ENCODE data around the gene FOXR1.

The FOXR1 gene

DNA sequence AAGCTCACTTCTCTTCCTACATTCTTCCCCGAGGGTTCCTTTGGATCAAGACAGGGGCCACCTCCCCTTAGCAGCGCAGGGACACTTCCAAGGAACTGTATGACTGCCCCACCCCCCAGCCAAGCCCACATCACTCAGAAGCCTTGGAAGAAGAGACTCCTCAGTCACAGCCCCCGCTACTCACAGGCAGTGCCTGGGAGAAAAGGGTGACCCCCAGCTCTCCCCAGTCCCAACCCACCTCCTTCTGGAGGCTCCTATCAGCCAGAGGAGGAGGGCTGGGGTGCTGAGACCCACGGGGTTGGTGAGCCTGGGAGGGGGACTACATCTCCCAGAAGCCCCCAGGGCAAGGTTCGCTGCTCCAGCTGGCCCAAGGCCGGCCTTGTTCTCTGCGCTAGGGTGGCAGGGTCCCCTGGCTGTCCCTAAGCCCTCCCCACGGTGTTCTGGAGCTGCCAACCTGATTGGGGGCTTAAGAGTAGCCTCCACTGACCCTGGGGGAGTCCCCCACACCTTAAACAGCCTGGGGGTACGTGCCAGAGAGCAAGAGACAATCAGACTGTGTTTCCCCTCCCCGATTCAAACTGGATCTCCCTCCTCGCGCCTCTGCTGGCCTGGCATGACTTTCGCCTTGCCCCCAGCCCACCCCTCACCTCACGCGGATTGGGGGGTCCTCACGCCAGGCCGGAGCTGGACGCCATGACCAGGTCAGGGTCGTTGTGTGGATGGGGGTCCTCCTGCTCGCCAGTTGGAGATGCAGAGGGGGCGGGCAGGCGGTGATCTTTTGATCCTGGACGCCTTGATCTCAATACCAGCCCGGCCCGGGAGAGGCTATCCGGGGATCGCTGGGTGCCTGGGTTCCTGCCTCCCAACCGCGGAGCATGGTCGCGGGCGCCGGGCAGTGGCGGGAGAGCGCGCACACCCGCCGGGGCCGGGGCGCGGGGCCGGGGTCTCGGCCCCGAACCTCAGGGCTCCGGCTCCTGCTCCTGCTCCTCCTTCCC lies 46.7 kb upstream of the FOXR1 start:
- Histone ChIP-seq H3K79me2 (ENCODE audit: control insufficient read depth, insufficient read depth, low read length) (peaks cover 49% of the 10 kb centered on the region), H3K27ac (ENCODE audit: low read depth, low read length) (no peak overlapping the region), H4K5ac (ENCODE audit: low read length) (no peak overlapping the region), H3K27me3 (ENCODE audit: insufficient read depth, low read length, poor library complexity) (no peaks in the 10 kb centered on the region), H3K4me3 (ENCODE audit: low read length) (peak overlapping the region; percentile 87), H2AK5ac (ENCODE audit: low read length) (no peak overlapping the region), H3K56ac (ENCODE audit: low read length) (peak overlapping the region; percentile 97), H2BK5ac (ENCODE audit: low read length) (peak overlapping the region; percentile 51), H3K18ac (ENCODE audit: low read length) (peak overlapping the region; percentile 54), H3K23ac (ENCODE audit: low read length) (peak overlapping the region; percentile 72), H2BK15ac (replicated peaks; ENCODE audit: low read depth) (no peak overlapping the region), H4K8ac (ENCODE audit: low read depth, low read length) (no peak overlapping the region), H2BK120ac (ENCODE audit: low read depth, low read length) (peak overlapping the region; percentile 2), H3K9ac (ENCODE audit: low read length) (peak overlapping the region; percentile 96), H3K4me2 (ENCODE audit: low read length) (peak overlapping the region; percentile 97), H3K79me1 (ENCODE audit: low read length) (peaks cover 13% of the 10 kb centered on the region), H3K4me1 (ENCODE audit: control insufficient read depth, low read depth, low read length) (peaks cover 31% of the 10 kb centered on the region), H3K36me3 (ENCODE audit: control insufficient read depth, insufficient read depth, low read length) (no peaks in the 10 kb centered on the region), H3K4ac (ENCODE audit: low read depth, low read length) (peak overlapping the region; percentile 64)
- DNase-seq, result peak; percentile 78
- WGBS (ENCODE audit: extremely low coverage, insufficient coverage, low lambda C conversion rate), result no CpG with 5 or more reads among the region's 45 CpGs

DNA sequence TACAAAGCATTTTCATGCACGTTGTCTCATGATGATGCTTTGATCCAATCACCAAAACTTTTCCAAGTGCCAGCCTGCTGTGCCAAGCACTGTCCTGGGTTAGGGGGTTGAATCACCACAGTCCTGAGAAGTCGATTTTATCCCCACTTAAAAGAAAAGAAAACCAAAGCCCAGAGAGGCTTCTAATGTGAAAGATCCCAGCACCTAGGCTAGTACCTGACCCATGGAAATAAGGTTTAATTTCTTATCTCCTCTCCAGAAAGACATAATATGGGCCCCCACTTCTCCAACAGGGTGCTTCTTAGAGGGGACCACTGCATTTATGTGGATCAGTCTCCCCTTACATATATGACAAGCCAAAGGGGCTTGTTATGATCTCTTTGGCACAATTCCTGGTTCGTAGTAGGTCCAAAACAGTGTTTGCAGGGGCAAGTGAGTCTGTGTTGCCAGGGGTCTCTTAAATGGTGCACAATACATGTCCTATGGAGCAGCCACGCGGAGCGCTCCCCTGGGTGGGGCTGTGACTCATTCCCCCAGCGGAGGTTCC lies 43.9 kb upstream of the FOXR1 start:
- Histone ChIP-seq H3K79me2 (ENCODE audit: control insufficient read depth, insufficient read depth, low read length) (peaks cover 27% of the 10 kb centered on the region), H2BK15ac (replicated peaks; ENCODE audit: low read depth) (no peak overlapping the region), H3K18ac (ENCODE audit: low read length) (no peak overlapping the region), H2BK120ac (ENCODE audit: low read depth, low read length) (no peak overlapping the region), H3K79me1 (ENCODE audit: low read length) (peaks cover 4% of the 10 kb centered on the region), H3K56ac (ENCODE audit: low read length) (peak overlapping the region; percentile 82), H3K27me3 (ENCODE audit: insufficient read depth, low read length, poor library complexity) (no peaks in the 10 kb centered on the region), H2AK5ac (ENCODE audit: low read length) (no peak overlapping the region), H3K4me1 (ENCODE audit: control insufficient read depth, low read depth, low read length) (peaks cover 17% of the 10 kb centered on the region), H3K23ac (ENCODE audit: low read length) (no peak overlapping the region), H3K4ac (ENCODE audit: low read depth, low read length) (no peak overlapping the region), H4K8ac (ENCODE audit: low read depth, low read length) (no peak overlapping the region), H3K4me3 (ENCODE audit: low read length) (no peak overlapping the region), H3K9ac (ENCODE audit: low read length) (peak overlapping the region; percentile 47), H3K36me3 (ENCODE audit: control insufficient read depth, insufficient read depth, low read length) (no peaks in the 10 kb centered on the region), H3K27ac (ENCODE audit: low read depth, low read length) (no peak overlapping the region), H3K4me2 (ENCODE audit: low read length) (peak overlapping the region; percentile 48), H4K5ac (ENCODE audit: low read length) (no peak overlapping the region), H2BK5ac (ENCODE audit: low read length) (no peak overlapping the region)
- no CpG with 5 or more reads among the region's 7 CpGs for WGBS (ENCODE audit: extremely low coverage, insufficient coverage, low lambda C conversion rate)
- DNase-seq, result no peak

DNA sequence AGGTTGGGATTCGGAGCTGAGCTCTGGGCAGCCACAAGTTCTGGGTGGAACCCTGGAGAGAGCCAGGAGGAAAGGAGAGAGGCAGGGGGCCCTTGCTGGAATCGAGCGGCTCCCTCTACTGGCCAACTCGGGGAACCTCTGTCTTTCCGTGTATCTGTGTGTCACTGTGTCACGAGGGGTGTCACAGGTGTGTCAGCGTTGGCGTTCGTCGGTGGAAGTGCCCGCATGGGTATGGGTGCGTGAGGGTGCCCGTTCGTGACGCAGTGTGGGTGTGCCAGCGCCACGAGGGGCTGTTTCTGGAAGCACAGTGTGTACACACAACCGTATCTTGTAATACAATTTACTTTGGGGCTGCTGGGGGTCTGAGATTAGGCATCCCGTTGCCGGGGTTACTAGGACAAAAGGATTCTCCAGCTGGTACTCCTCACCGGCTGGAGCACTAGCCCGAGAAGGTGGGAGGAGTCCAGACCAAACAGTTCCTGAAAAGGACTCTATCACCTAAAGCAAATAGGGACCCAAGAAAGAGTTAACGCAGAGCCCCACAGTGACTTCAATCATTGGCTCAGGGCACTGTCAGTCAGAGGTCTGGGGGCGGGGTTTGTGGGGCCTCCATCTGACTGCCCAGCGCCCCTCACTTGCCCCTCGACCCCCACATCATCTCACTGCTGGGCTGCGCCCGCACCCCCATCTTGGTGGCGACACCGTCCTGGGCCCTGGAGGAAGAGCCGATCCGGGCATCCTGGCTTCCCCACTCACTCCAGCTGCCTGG lies 43.3 kb upstream of the FOXR1 start:
- H3K27ac ChIP-seq (ENCODE audit: low read depth, low read length), result peak overlapping the region; percentile 90
- H2BK5ac ChIP-seq (ENCODE audit: low read length), result peak overlapping the region; percentile 73
- peak overlapping the region; percentile 99 for H3K4me2 ChIP-seq (ENCODE audit: low read length)
- H3K36me3 ChIP-seq (ENCODE audit: control insufficient read depth, insufficient read depth, low read length), result no peaks in the 10 kb centered on the region
- H2BK120ac ChIP-seq (ENCODE audit: low read depth, low read length), result peak overlapping the region; percentile 78
- no CpG with 5 or more reads among the region's 32 CpGs for WGBS (ENCODE audit: extremely low coverage, insufficient coverage, low lambda C conversion rate)
- peaks cover 15% of the 10 kb centered on the region for H3K4me1 ChIP-seq (ENCODE audit: control insufficient read depth, low read depth, low read length)
- H3K9ac ChIP-seq (ENCODE audit: low read length), result peak overlapping the region; percentile 78
- peak overlapping the region; percentile 89 for H3K23ac ChIP-seq (ENCODE audit: low read length)
- peaks cover 20% of the 10 kb centered on the region for H3K79me2 ChIP-seq (ENCODE audit: control insufficient read depth, insufficient read depth, low read length)
- H2BK15ac ChIP-seq (replicated peaks; ENCODE audit: low read depth), result peak overlapping the region; percentile 37
- H3K4ac ChIP-seq (ENCODE audit: low read depth, low read length), result peak overlapping the region; percentile 41
- no peak overlapping the region for H4K8ac ChIP-seq (ENCODE audit: low read depth, low read length)
- no peaks in the 10 kb centered on the region for H3K27me3 ChIP-seq (ENCODE audit: insufficient read depth, low read length, poor library complexity)
- H3K18ac ChIP-seq (ENCODE audit: low read length), result peak overlapping the region; percentile 95
- no peak overlapping the region for H4K5ac ChIP-seq (ENCODE audit: low read length)
- peak; percentile 95 for DNase-seq
- H3K4me3 ChIP-seq (ENCODE audit: low read length), result peak overlapping the region; percentile 89
- H2AK5ac ChIP-seq (ENCODE audit: low read length), result no peak overlapping the region
- H3K79me1 ChIP-seq (ENCODE audit: low read length), result peaks cover 4% of the 10 kb centered on the region
- H3K56ac ChIP-seq (ENCODE audit: low read length), result peak overlapping the region; percentile 97

GRCh38 chr11:118928870-118929500 lies 42.6 kb upstream of the FOXR1 start:
- H3K18ac ChIP-seq (ENCODE audit: low read length), result peak overlapping the region; percentile 95
- H3K79me1 ChIP-seq (ENCODE audit: low read length), result no peaks in the 10 kb centered on the region
- H3K23ac ChIP-seq (ENCODE audit: low read length), result peak overlapping the region; percentile 89
- WGBS (ENCODE audit: extremely low coverage, insufficient coverage, low lambda C conversion rate), result no CpG with 5 or more reads among the region's 26 CpGs
- H2BK5ac ChIP-seq (ENCODE audit: low read length), result peak overlapping the region; percentile 71
- peak overlapping the region; percentile 37 for H2BK15ac ChIP-seq (replicated peaks; ENCODE audit: low read depth)
- no peak overlapping the region for H4K8ac ChIP-seq (ENCODE audit: low read depth, low read length)
- peak overlapping the region; percentile 41 for H3K4ac ChIP-seq (ENCODE audit: low read depth, low read length)
- H3K4me2 ChIP-seq (ENCODE audit: low read length), result peak overlapping the region; percentile 99
- H3K36me3 ChIP-seq (ENCODE audit: control insufficient read depth, insufficient read depth, low read length), result no peaks in the 10 kb centered on the region
- H3K27me3 ChIP-seq (ENCODE audit: insufficient read depth, low read length, poor library complexity), result no peaks in the 10 kb centered on the region
- H3K79me2 ChIP-seq (ENCODE audit: control insufficient read depth, insufficient read depth, low read length), result peaks cover 13% of the 10 kb centered on the region
- H3K27ac ChIP-seq (ENCODE audit: low read depth, low read length), result peak overlapping the region; percentile 90
- no peak overlapping the region for H4K5ac ChIP-seq (ENCODE audit: low read length)
- H3K56ac ChIP-seq (ENCODE audit: low read length), result peak overlapping the region; percentile 94
- peak; percentile 93 for DNase-seq
- peak overlapping the region; percentile 81 for H3K9ac ChIP-seq (ENCODE audit: low read length)
- H2AK5ac ChIP-seq (ENCODE audit: low read length), result no peak overlapping the region
- peaks cover 8% of the 10 kb centered on the region for H3K4me1 ChIP-seq (ENCODE audit: control insufficient read depth, low read depth, low read length)
- peak overlapping the region; percentile 78 for H2BK120ac ChIP-seq (ENCODE audit: low read depth, low read length)
- H3K4me3 ChIP-seq (ENCODE audit: low read length), result peak overlapping the region; percentile 89

GRCh38 chr11:118929501-118930093 lies 42.0 kb upstream of the FOXR1 start:
- Histone ChIP-seq H3K27ac (ENCODE audit: low read depth, low read length) (peak overlapping the region; percentile 86), H3K79me2 (ENCODE audit: control insufficient read depth, insufficient read depth, low read length) (peaks cover 7% of the 10 kb centered on the region), H2BK15ac (replicated peaks; ENCODE audit: low read depth) (no peak overlapping the region), H2BK5ac (ENCODE audit: low read length) (peak overlapping the region; percentile 96), H4K8ac (ENCODE audit: low read depth, low read length) (no peak overlapping the region), H3K4me1 (ENCODE audit: control insufficient read depth, low read depth, low read length) (peaks cover 7% of the 10 kb centered on the region), H3K18ac (ENCODE audit: low read length) (peak overlapping the region; percentile 86), H2BK120ac (ENCODE audit: low read depth, low read length) (peak overlapping the region; percentile 33), H2AK5ac (ENCODE audit: low read length) (no peak overlapping the region), H3K4ac (ENCODE audit: low read depth, low read length) (peak overlapping the region; percentile 11), H3K36me3 (ENCODE audit: control insufficient read depth, insufficient read depth, low read length) (no peaks in the 10 kb centered on the region), H3K27me3 (ENCODE audit: insufficient read depth, low read length, poor library complexity) (no peaks in the 10 kb centered on the region), H4K5ac (ENCODE audit: low read length) (no peak overlapping the region), H3K56ac (ENCODE audit: low read length) (peak overlapping the region; percentile 94), H3K79me1 (ENCODE audit: low read length) (no peaks in the 10 kb centered on the region), H3K4me3 (ENCODE audit: low read length) (peak overlapping the region; percentile 64), H3K23ac (ENCODE audit: low read length) (no peak overlapping the region), H3K4me2 (ENCODE audit: low read length) (peak overlapping the region; percentile 94), H3K9ac (ENCODE audit: low read length) (peak overlapping the region; percentile 81)
- peak; percentile 98 for DNase-seq
- WGBS (ENCODE audit: extremely low coverage, insufficient coverage, low lambda C conversion rate), result no CpG with 5 or more reads among the region's 26 CpGs

Data from mesendoderm (in vitro differentiated cells).